ENCODE measurements around the gene LCN15.

Gene LCN15

DNA sequence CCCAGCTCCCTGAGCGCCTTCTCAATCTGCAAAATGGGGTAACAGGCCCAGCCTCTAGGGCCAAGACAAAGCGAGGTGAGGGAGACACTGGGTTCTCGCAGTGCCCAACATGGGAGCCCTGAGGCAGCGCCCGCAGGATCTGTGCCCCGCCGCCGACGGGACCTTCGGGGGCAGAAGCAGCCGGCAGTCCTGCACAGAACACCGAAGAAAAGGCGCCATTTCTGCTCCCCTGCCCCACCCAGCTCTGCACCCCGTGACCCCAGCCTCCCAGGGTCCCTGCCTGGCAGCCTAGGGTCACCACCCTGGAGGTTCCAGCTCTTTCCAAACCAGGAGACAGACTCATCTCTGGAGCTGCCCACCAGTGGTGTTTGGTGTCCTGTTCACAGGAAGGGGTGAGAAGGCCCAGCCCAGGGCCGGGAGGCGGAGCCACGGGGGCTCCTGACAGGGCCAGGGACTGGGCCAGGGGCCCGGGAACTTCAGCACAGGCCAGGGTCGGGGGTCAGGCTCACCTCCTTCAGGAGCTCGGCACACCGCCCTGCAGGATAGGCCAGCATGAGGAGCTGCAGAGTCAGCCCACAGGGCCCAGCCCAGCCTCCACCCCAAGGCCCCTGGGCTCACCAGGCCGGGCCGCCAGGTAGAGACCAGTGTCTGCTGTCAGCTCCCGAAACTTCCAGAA lies 9.6 kb downstream of the LCN15 start:
- H3K27ac ChIP-seq, result no peak overlapping the region
- no peak for DNase-seq (ENCODE audit: low spot score)
- TF ChIP-seq CTCF (IDR thresholded peaks at IDR 0.05), result no peak
- no peak overlapping the region for H3K4me3 ChIP-seq

- no peak for TF ChIP-seq CTCF (IDR thresholded peaks at IDR 0.05)
- Histone ChIP-seq H3K4me3 (no peak overlapping the region), H3K27ac (no peak overlapping the region)
- no peak for DNase-seq (ENCODE audit: low spot score)
Observed at GRCh38 chr9:136754059-136754572, 10.2 kb downstream of the LCN15 start.

DNA sequence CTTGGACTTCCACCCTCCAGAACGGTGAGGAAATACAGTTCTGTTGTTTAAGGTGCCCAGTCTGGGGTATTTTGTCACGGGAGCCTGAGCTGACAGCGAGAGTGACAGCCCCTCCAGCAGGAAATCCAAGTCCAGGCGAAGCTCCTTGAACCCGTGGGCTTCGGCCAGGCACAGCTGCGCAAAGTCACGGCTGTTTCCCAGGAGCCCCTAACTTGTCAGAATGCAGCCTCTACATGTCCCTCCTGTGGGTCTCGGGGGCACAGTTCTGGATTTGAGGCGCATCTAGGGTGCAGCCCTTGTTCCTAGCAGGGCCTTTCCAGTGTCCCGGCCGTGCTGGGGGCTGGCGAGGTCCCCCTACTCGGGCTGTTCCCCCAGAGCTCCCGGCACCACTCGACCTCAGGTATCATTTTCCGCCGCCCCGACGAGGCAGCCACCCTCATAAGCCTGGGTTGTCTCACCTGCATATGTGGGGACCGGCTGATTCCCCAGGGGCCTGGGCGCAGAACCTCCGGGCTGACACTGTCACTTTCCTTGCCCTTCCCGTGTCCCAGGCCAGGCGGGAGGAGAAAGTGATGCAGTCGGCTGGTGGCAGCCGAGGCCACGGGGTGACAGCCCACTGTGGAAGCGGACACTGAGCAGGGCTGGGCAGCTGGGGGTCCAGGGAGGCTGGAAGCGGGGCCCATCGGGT lies 10.8 kb downstream of the LCN15 start:
- no peak for TF ChIP-seq CTCF (IDR thresholded peaks at IDR 0.05)
- Histone ChIP-seq H3K4me3 (no peak overlapping the region), H3K27ac (no peak overlapping the region)
- DNase-seq (ENCODE audit: low spot score), result no peak

GRCh38 chr9:136751814-136752213 lies 12.5 kb downstream of the LCN15 start:
- DNase-seq (ENCODE audit: low spot score), result no peak
- no peak overlapping the region for H3K27ac ChIP-seq
- no peak overlapping the region for H3K4me3 ChIP-seq
- TF ChIP-seq CTCF (IDR thresholded peaks at IDR 0.05), result no peak

DNA sequence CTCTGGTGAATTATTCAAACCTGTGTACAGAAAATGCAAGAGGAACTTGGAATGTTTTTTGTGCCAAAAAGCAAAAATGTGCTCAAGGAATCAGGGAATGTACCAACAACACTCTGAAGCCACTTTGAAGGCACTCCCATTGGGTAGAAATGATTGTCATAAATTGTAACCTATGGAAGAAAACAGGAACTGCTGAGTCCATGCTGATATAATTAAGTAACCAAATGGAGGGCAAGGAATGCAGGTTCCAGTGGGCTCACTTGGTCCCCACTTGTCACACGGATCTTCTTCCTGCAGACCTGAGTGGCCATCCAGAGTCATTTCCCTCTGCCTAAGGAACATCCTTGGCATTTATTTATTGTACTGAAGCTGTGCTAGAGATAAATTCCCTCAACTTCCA lies 13.1 kb downstream of the LCN15 start:
- no peak for TF ChIP-seq CTCF (IDR thresholded peaks at IDR 0.05)
- no peak overlapping the region for H3K27ac ChIP-seq
- H3K4me3 ChIP-seq, result no peak overlapping the region
- no peak for DNase-seq (ENCODE audit: low spot score)

DNA sequence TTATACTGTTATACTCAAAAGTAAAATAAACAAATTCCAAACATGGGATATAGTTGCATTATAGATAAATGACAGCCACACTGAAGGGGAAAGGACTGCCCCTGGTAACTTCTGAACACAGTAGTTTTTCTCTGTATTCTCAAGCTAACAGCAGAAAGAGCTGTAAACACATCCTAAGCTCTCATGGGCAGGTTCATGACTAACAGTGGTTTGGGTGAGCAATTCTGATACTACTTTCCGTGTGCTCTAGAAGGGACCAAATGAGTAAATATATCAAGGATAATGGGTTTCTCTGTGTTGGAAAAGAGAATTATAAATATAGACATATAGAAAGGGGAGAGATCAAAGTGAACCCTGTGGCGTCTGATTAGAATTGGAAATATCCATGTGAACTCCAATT lies 13.8 kb downstream of the LCN15 start:
- Histone ChIP-seq H3K4me3 (no peak overlapping the region), H3K27ac (no peak overlapping the region)
- DNase-seq (ENCODE audit: low spot score), result no peak
- TF ChIP-seq CTCF (IDR thresholded peaks at IDR 0.05), result no peak

All from coronary artery (tissue), 2 donors.